B cell (primary cell): ENCODE data around the gene ST3GAL3. TPM values are rescaled to one million over a fixed set of nuclear protein-coding genes. Genes with fewer than 3 reads are reported as not detected.

Source experiments
- ATAC-seq: fragments of 200-7000 bp; cut with Tn5 transposase; one replicate; pipeline ENCODE4 v1.10.0; 2021; ENCODE audit warnings: low read depth, mild to moderate bottlenecking, moderate number of reproducible peaks, moderate library complexity
- CTCF ChIA-PET: fragments of 350-600 bp; sonication (Branson Sonifier 250); formaldehyde crosslinking; loops from one replicate; lab custom pipeline; 2021; ENCODE audit warnings: antibody characterized with exemption, inconsistent platforms; lab: Charles Lee
- POLR2A ChIA-PET: fragments of 350-600 bp; sonication (Branson Sonifier 250); formaldehyde crosslinking; loops from one replicate; lab custom pipeline; 2021; ENCODE audit warnings: antibody characterized with exemption; lab: Charles Lee
- DNase-seq: peaks from one replicate; pipeline ENCODE4 v3.0.0; 2013
- H2AFZ ChIP-seq: 2 replicates; pipeline ENCODE4 v1.6.1; 2012; ENCODE audit warnings: mild to moderate bottlenecking, low read depth, low read length; ENCODE audit not compliant: insufficient read depth, poor library complexity, severe bottlenecking
- H3K27ac ChIP-seq, 2 donors: 1 replicate in 1 of 2; 2 replicates in 1 of 2; pipeline ENCODE4 v1.5.1; 2012 to 2013; ENCODE audit warnings: low read length in 2 of 2, mild to moderate bottlenecking in 2 of 2, moderate library complexity in 1 of 2
- H3K27me3 ChIP-seq, 4 experiments: fragments of 200-600 bp in 1 of 4; sonication (generic) in 1 of 4; replicated peaks in 1 of 4; 1 replicate in 2 of 4; 2 replicates in 2 of 4; pipeline versions ENCODE4 v1.6.1 to v1.7.0; 2013 to 2016; ENCODE audit warnings: low read length in 3 of 4, mild to moderate bottlenecking in 2 of 4, mixed read lengths in 1 of 4, moderate library complexity in 1 of 4; ENCODE audit not compliant: insufficient read depth in 4 of 4, control insufficient read depth in 3 of 4; ENCODE audit errors: control extremely low read depth in 1 of 4
- H3K36me3 ChIP-seq, 2 experiments: replicated peaks in 1 of 2; 1 replicate in 1 of 2; 2 replicates in 1 of 2; pipeline versions ENCODE4 v1.6.1 to v1.7.1; 2013; ENCODE audit warnings: low read length in 1 of 2; ENCODE audit not compliant: insufficient read depth in 2 of 2, control insufficient read depth in 1 of 2; ENCODE audit errors: control extremely low read depth in 1 of 2, extremely low read depth in 1 of 2
- H3K4me1 ChIP-seq, 2 donors: fragments of 200-600 bp in 1 of 2; sonication (generic) in 1 of 2; 1 replicate in 1 of 2; 2 replicates in 1 of 2; pipeline versions ENCODE4 v1.5.1 to v1.6.1; 2013 to 2017; ENCODE audit warnings: low read length in 2 of 2; ENCODE audit not compliant: control insufficient read depth in 2 of 2, insufficient read depth in 2 of 2
- H3K4me2 ChIP-seq: replicated peaks from 2 replicates; pipeline ENCODE3; 2012; ENCODE audit warnings: mild to moderate bottlenecking, low read depth, low read length; ENCODE audit not compliant: poor library complexity, severe bottlenecking
- H3K4me3 ChIP-seq, 5 experiments: fragments of 200-600 bp in 1 of 5; sonication (generic) in 1 of 5; 1 replicate in 3 of 5; 2 replicates in 2 of 5; pipeline versions ENCODE4 v1.5.1 to v1.7.0; 2011 to 2016; ENCODE audit warnings: low read length in 4 of 5, mild to moderate bottlenecking in 4 of 5, low read depth in 2 of 5, control low read depth in 1 of 5, moderate library complexity in 1 of 5; ENCODE audit not compliant: insufficient read depth in 1 of 5; ENCODE audit errors: control extremely low read depth in 1 of 5, extremely low read depth in 1 of 5
- H3K79me2 ChIP-seq: fragments of 200-600 bp; sonication (generic); one replicate; pipeline ENCODE4 v1.6.0; 2016; ENCODE audit warnings: low read length; ENCODE audit not compliant: control insufficient read depth, insufficient read depth
- H3K9ac ChIP-seq: fragments of 200-600 bp; sonication (generic); 2 replicates; pipeline ENCODE4 v1.6.1; 2017; ENCODE audit warnings: mild to moderate bottlenecking, low read length, moderate library complexity
- H3K9me3 ChIP-seq, 3 donors: one replicate each; pipeline versions ENCODE4 v1.6.1 to v1.7.1; 2013; ENCODE audit warnings: low read length in 2 of 3; ENCODE audit not compliant: control insufficient read depth in 2 of 3, insufficient read depth in 1 of 3; ENCODE audit errors: control extremely low read depth in 1 of 3
- H4K20me1 ChIP-seq: 2 replicates; pipeline ENCODE4 v1.6.0; 2012; ENCODE audit warnings: mild to moderate bottlenecking, low read length; ENCODE audit not compliant: insufficient read depth, control insufficient read depth, poor library complexity, severe bottlenecking
- H3K27ac Mint-ChIP-seq: one replicate; pipeline ENCODE4 v1.8.0; 2021; ENCODE audit warnings: mixed read lengths
- H3K27me3 Mint-ChIP-seq: one replicate; pipeline ENCODE4 v1.8.0; 2021; ENCODE audit warnings: mixed read lengths
- H3K4me1 Mint-ChIP-seq: one replicate; pipeline ENCODE4 v1.8.0; 2021; ENCODE audit warnings: mixed read lengths
- H3K4me3 Mint-ChIP-seq: one replicate; pipeline ENCODE4 v1.8.0; 2021; ENCODE audit warnings: mixed read lengths
- H3K9me3 Mint-ChIP-seq: one replicate; pipeline ENCODE4 v1.8.0; 2022; ENCODE audit warnings: mixed read lengths; ENCODE audit not compliant: insufficient read depth
- EZH2 ChIP-seq: IDR thresholded peaks from 2 replicates; pipeline ENCODE4 v1.6.1; 2012; ENCODE audit warnings: borderline replicate concordance, low read depth, mild to moderate bottlenecking, moderate library complexity, low read length; ENCODE audit not compliant: insufficient read depth, poor library complexity, severe bottlenecking
- WGBS: methylation state at CpG from one replicate; pipeline ENCODE4 v1.1.5; 2013; ENCODE audit warnings: missing lambda C conversion rate; ENCODE audit not compliant: insufficient coverage; 5-methylcytosine and 5-hydroxymethylcytosine counted together
- intact Hi-C: fragments of 100-400 bp; cut with micrococcal nuclease; formaldehyde crosslinking; loops from one replicate; pipeline ENCODE4 v1.10.0; 2022
- polyA plus RNA-seq: library from polyadenylated mRNA; depleted of rRNA; stranded (reverse); fragments of >200 nt; gene quantifications from 2 replicates; pipeline ENCODE4 v1.2.3, GENCODE V29; 2012
- total RNA-seq, 2 donors: library from RNA; stranded (reverse); fragments of 120-200 nt in 1 of 2; gene quantifications; 1 replicate in 1 of 2; 2 replicates in 1 of 2; pipeline versions ENCODE4 v1.2.3 to v1.2.4, GENCODE V29; 2013 to 2022
- TF ChIP-seq, protein P1 (sequence below): fragments of 200-600 bp; IDR thresholded peaks from one replicate; pipeline ENCODE4 v1.8.0; 2022; ENCODE audit warnings: antibody characterized with exemption, mild to moderate bottlenecking

ST3GAL3 gene
- total and polyA plus RNA-seq, 2 donors (not counting 1 experiment from before 2014, with no cell fraction given), result 16.8 to 31.4 TPM

DNA sequence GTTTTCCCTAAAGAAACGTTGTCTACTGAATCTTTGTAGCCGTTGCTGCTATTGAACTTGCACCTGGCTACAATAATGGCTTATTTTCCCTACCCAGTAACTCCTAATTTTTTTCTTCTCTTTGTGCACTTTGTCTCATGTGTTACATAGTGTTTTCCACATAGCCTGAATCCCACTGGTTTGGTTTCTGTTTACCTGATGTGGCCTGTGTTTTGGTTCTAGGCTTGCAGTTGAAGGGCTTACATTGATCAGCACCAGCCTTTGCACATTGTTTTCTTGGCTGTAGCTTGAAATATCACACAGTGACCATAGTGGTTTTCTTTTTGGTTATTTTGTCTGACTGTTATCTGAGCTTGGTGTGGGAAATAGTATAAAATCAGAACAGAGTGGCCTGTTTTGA, 29.5 kb downstream of the ST3GAL3 start:
- 100% methylated on average over 2 of the region's 2 CpGs for WGBS

DNA sequence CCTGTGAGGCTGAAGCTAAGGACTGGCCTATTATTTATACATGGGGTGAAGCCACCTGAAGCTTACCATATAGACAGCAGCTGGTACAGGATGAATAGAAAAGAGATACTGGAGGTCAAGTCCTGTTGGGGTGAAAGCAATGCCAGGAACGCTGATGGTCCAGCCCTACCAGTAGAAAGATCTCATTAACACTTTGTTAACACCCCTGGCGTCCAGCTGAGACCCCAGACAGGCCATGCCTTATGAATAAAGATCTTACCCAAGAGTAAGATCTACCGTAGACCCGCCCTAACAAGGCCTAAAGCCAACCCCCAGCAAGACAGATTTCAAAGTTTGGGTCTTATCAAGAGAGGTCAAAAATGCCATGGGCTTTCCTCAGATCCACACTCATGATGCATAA, 34.7 kb downstream of the ST3GAL3 start:
- H3K4me1 Mint-ChIP-seq, result peaks cover 3% of the 10 kb centered on the region
- WGBS, result 83% methylated on average over 3 of the region's 4 CpGs
- no peaks in the 10 kb centered on the region for H3K27me3 Mint-ChIP-seq
- POLR2A ChIA-PET, result no interaction called here
- Histone ChIP-seq H3K79me2 (no peaks in the 10 kb centered on the region), H4K20me1 (no peaks in the 10 kb centered on the region), H3K9me3 (no peaks in the 10 kb centered on the region), H3K27me3 (no peaks in the 10 kb centered on the region), H3K27ac (no peak overlapping the region), H3K36me3 (peaks cover 0 to 9% of the 10 kb centered on the region in 2 experiments), H3K4me3 (no peak overlapping the region), H2AFZ (no peak overlapping the region), H3K4me1 (no peaks in the 10 kb centered on the region), H3K9ac (no peak overlapping the region), H3K4me2 (no peak overlapping the region)
- DNase-seq (no peak), ATAC-seq (no peak)
- CTCF ChIA-PET, result interaction anchor here (1.2 kb wide), 1 partner anchor 22 kb away, joined by 4 read pairs; no protein-coding TSS in a partner anchor
- no peaks in the 10 kb centered on the region for H3K9me3 Mint-ChIP-seq
- intact Hi-C loops, result no loop called here
- no peak overlapping the region for H3K27ac Mint-ChIP-seq
- H3K4me3 Mint-ChIP-seq, result no peak overlapping the region
- no peak for TF ChIP-seq EZH2
- TF ChIP-seq, protein P1, sequence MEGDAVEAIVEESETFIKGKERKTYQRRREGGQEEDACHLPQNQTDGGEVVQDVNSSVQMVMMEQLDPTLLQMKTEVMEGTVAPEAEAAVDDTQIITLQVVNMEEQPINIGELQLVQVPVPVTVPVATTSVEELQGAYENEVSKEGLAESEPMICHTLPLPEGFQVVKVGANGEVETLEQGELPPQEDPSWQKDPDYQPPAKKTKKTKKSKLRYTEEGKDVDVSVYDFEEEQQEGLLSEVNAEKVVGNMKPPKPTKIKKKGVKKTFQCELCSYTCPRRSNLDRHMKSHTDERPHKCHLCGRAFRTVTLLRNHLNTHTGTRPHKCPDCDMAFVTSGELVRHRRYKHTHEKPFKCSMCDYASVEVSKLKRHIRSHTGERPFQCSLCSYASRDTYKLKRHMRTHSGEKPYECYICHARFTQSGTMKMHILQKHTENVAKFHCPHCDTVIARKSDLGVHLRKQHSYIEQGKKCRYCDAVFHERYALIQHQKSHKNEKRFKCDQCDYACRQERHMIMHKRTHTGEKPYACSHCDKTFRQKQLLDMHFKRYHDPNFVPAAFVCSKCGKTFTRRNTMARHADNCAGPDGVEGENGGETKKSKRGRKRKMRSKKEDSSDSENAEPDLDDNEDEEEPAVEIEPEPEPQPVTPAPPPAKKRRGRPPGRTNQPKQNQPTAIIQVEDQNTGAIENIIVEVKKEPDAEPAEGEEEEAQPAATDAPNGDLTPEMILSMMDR, result no peak

More for the DNA sequence above, 29.5 kb downstream of the ST3GAL3 start:
- Mint-ChIP-seq H3K4me1 (no peaks in the 10 kb centered on the region), H3K4me3 (no peak overlapping the region), H3K27me3 (no peaks in the 10 kb centered on the region), H3K27ac (no peak overlapping the region), H3K9me3 (no peaks in the 10 kb centered on the region)
- Histone ChIP-seq H2AFZ (no peak overlapping the region), H3K4me2 (no peak overlapping the region), H3K9me3 (no peaks in the 10 kb centered on the region), H3K4me3 (no peak overlapping the region), H3K36me3 (peaks cover 0 to 12% of the 10 kb centered on the region in 2 experiments), H3K27ac (no peak overlapping the region), H3K27me3 (no peaks in the 10 kb centered on the region), H3K4me1 (no peaks in the 10 kb centered on the region), H3K79me2 (peaks cover 11% of the 10 kb centered on the region), H3K9ac (no peak overlapping the region), H4K20me1 (no peaks in the 10 kb centered on the region)
- CTCF ChIA-PET, result interaction anchor here (1.0 kb wide), 1 partner anchor 27 kb away, joined by 3 read pairs; no protein-coding TSS in a partner anchor
- TF ChIP-seq, protein P1, result no peak
- TF ChIP-seq EZH2, result no peak
- DNase-seq, result no peak
- POLR2A ChIA-PET, result no interaction called here
- no peak for ATAC-seq
- intact Hi-C loops, result no loop called here
